ENCODE results near the gene ARSB. TPM values are rescaled to one million over a fixed set of nuclear protein-coding genes. Genes with fewer than 3 reads are reported as not detected.

The ARSB gene
- total RNA-seq, 1 donor from 2014 or later = 30.2 TPM

- Histone ChIP-seq H4K20me1 (ENCODE audit: insufficient read depth, low read length) (no peaks in the 10 kb centered on the region), H3K79me2 (ENCODE audit: insufficient read depth, low read length) (no peaks in the 10 kb centered on the region), H3K4me1 (ENCODE audit: insufficient read depth, low read length) (peaks cover 3% of the 10 kb centered on the region), H3K27ac (ENCODE audit: low read depth, low read length) (no peak overlapping the region), H3K9ac (ENCODE audit: low read length) (no peak overlapping the region), H2AFZ (ENCODE audit: low read depth, low read length) (no peak overlapping the region), H3K4me2 (ENCODE audit: low read length) (peak overlapping the region; percentile 15), H3K27me3 (ENCODE audit: insufficient read depth, low read length) (no peaks in the 10 kb centered on the region), H3K4me3 (ENCODE audit: insufficient read depth, low read depth, low read length) (no peak overlapping the region), H3K36me3 (ENCODE audit: insufficient read depth, low read length) (no peaks in the 10 kb centered on the region), H3K9me3 (ENCODE audit: insufficient read depth, low read depth, low read length) (no peaks in the 10 kb centered on the region)
- no peak for FAIRE-seq
- H3K27me3 Mint-ChIP-seq (ENCODE audit: low read depth, unreplicated experiment) = no peaks in the 10 kb centered on the region
- no peaks in the 10 kb centered on the region for H3K4me1 Mint-ChIP-seq (ENCODE audit: low read depth, unreplicated experiment)
- TF ChIP-seq EZH2 (IDR thresholded peaks at IDR 0.05; ENCODE audit: insufficient read depth, low read length) = no peak
- TF ChIP-seq, protein P1, sequence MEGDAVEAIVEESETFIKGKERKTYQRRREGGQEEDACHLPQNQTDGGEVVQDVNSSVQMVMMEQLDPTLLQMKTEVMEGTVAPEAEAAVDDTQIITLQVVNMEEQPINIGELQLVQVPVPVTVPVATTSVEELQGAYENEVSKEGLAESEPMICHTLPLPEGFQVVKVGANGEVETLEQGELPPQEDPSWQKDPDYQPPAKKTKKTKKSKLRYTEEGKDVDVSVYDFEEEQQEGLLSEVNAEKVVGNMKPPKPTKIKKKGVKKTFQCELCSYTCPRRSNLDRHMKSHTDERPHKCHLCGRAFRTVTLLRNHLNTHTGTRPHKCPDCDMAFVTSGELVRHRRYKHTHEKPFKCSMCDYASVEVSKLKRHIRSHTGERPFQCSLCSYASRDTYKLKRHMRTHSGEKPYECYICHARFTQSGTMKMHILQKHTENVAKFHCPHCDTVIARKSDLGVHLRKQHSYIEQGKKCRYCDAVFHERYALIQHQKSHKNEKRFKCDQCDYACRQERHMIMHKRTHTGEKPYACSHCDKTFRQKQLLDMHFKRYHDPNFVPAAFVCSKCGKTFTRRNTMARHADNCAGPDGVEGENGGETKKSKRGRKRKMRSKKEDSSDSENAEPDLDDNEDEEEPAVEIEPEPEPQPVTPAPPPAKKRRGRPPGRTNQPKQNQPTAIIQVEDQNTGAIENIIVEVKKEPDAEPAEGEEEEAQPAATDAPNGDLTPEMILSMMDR (IDR thresholded peaks at IDR 0.05; ENCODE audit: insufficient read depth, low read depth, low read length) = no peak
- H3K27ac Mint-ChIP-seq (ENCODE audit: unreplicated experiment) = no peak overlapping the region
- no peaks in the 10 kb centered on the region for H3K36me3 Mint-ChIP-seq (ENCODE audit: low read depth, unreplicated experiment)
- no peak for DNase-seq (ENCODE audit: low read depth)
- H3K9me3 Mint-ChIP-seq (ENCODE audit: unreplicated experiment) = no peaks in the 10 kb centered on the region
- no peak overlapping the region for H3K4me3 Mint-ChIP-seq (ENCODE audit: unreplicated experiment)
Measured at GRCh38 chr5:79001471-79001870, 16.4 kb upstream of the ARSB start.

DNA sequence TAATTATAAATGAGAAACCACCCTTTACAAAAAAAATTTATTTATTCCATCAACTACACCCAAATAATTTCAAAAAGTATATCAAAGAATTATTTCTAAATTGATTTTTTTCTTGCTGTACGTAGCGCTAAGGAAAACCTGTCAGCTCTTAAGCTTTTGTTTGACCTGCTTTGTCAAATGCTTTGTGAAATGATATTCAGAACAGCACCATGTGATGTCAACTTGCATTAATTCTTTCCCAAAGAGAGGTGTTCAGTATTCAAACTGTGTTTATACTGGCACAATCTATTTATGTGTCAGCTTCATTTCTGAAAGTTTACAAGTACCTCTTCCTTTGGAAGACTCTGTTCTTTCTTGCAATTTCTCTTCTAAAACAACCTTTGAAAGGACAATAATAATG, 12.0 kb upstream of the ARSB start:
- no peaks in the 10 kb centered on the region for H3K36me3 Mint-ChIP-seq (ENCODE audit: low read depth, unreplicated experiment)
- no peaks in the 10 kb centered on the region for H3K36me3 ChIP-seq (ENCODE audit: insufficient read depth, low read length)
- H3K27me3 ChIP-seq (ENCODE audit: insufficient read depth, low read length) = no peaks in the 10 kb centered on the region
- H3K4me3 Mint-ChIP-seq (ENCODE audit: unreplicated experiment) = no peak overlapping the region
- H3K27ac ChIP-seq (ENCODE audit: low read depth, low read length) = no peak overlapping the region
- no peaks in the 10 kb centered on the region for H3K4me1 Mint-ChIP-seq (ENCODE audit: low read depth, unreplicated experiment)
- DNase-seq (ENCODE audit: low read depth) = no peak
- H3K9me3 ChIP-seq (ENCODE audit: insufficient read depth, low read depth, low read length) = no peaks in the 10 kb centered on the region
- no peak overlapping the region for H3K4me3 ChIP-seq (ENCODE audit: insufficient read depth, low read depth, low read length)
- H2AFZ ChIP-seq (ENCODE audit: low read depth, low read length) = no peak overlapping the region
- H3K9me3 Mint-ChIP-seq (ENCODE audit: unreplicated experiment) = no peaks in the 10 kb centered on the region
- no peak for FAIRE-seq
- no peaks in the 10 kb centered on the region for H4K20me1 ChIP-seq (ENCODE audit: insufficient read depth, low read length)
- no peak overlapping the region for H3K27ac Mint-ChIP-seq (ENCODE audit: unreplicated experiment)
- no peaks in the 10 kb centered on the region for H3K79me2 ChIP-seq (ENCODE audit: insufficient read depth, low read length)
- TF ChIP-seq EZH2 (IDR thresholded peaks at IDR 0.05; ENCODE audit: insufficient read depth, low read length) = no peak
- TF ChIP-seq, protein P1 (IDR thresholded peaks at IDR 0.05; ENCODE audit: insufficient read depth, low read depth, low read length) = no peak
- no peaks in the 10 kb centered on the region for H3K27me3 Mint-ChIP-seq (ENCODE audit: low read depth, unreplicated experiment)
- no peak overlapping the region for H3K4me2 ChIP-seq (ENCODE audit: low read length)
- H3K9ac ChIP-seq (ENCODE audit: low read length) = no peak overlapping the region
- H3K4me1 ChIP-seq (ENCODE audit: insufficient read depth, low read length) = peaks cover under 1% of the 10 kb centered on the region

DNA sequence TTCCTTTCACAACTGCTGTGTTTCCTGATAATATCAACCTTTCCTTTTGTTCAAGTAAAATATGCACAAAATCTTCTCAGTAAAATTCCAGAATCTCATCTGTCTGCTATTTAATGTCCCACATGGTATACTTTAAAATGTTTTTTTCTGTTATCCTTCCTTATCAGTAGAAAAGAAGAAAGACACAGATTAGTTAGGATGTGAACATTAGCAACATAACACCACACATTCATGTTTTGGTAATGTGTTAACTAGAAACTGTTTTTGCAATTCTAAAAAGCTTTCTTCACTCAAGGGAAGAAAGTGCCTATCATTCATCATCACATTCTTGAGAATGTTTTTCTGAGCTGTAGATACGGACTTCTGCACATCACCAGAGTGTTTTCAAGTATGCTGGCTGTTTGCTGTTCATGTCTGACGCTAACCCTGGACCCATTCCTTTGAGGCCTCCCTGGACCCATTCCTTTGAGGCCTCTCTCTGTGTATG, 10.5 kb upstream of the ARSB start:
- Histone ChIP-seq H3K79me2 (ENCODE audit: insufficient read depth, low read length) (no peaks in the 10 kb centered on the region), H3K4me3 (ENCODE audit: insufficient read depth, low read depth, low read length) (no peak overlapping the region), H3K9me3 (ENCODE audit: insufficient read depth, low read depth, low read length) (no peaks in the 10 kb centered on the region), H2AFZ (ENCODE audit: low read depth, low read length) (no peak overlapping the region), H3K36me3 (ENCODE audit: insufficient read depth, low read length) (no peaks in the 10 kb centered on the region), H3K27ac (ENCODE audit: low read depth, low read length) (no peak overlapping the region), H4K20me1 (ENCODE audit: insufficient read depth, low read length) (no peaks in the 10 kb centered on the region), H3K4me1 (ENCODE audit: insufficient read depth, low read length) (no peaks in the 10 kb centered on the region), H3K27me3 (ENCODE audit: insufficient read depth, low read length) (no peaks in the 10 kb centered on the region), H3K4me2 (ENCODE audit: low read length) (no peak overlapping the region), H3K9ac (ENCODE audit: low read length) (no peak overlapping the region)
- no peaks in the 10 kb centered on the region for H3K4me1 Mint-ChIP-seq (ENCODE audit: low read depth, unreplicated experiment)
- FAIRE-seq = no peak
- H3K36me3 Mint-ChIP-seq (ENCODE audit: low read depth, unreplicated experiment) = no peaks in the 10 kb centered on the region
- H3K27ac Mint-ChIP-seq (ENCODE audit: unreplicated experiment) = no peak overlapping the region
- H3K4me3 Mint-ChIP-seq (ENCODE audit: unreplicated experiment) = no peak overlapping the region
- TF ChIP-seq, protein P1 (IDR thresholded peaks at IDR 0.05; ENCODE audit: insufficient read depth, low read depth, low read length) = no peak
- no peak for TF ChIP-seq EZH2 (IDR thresholded peaks at IDR 0.05; ENCODE audit: insufficient read depth, low read length)
- no peak for DNase-seq (ENCODE audit: low read depth)
- no peaks in the 10 kb centered on the region for H3K9me3 Mint-ChIP-seq (ENCODE audit: unreplicated experiment)
- H3K27me3 Mint-ChIP-seq (ENCODE audit: low read depth, unreplicated experiment) = peaks cover 5% of the 10 kb centered on the region

All from astrocyte (in vitro differentiated cells and primary cell).